ENCODE measurements around the gene MRPL46.
A peak's percentile ranks its signal among the peaks of the same experiment; 100 is the strongest.
"Not testable (repeated sequence)": the region's sequence is repeated elsewhere in the genome, so short reads cannot be mapped to it uniquely, and the experiment has no call there.

MRPL46 gene

DNA sequence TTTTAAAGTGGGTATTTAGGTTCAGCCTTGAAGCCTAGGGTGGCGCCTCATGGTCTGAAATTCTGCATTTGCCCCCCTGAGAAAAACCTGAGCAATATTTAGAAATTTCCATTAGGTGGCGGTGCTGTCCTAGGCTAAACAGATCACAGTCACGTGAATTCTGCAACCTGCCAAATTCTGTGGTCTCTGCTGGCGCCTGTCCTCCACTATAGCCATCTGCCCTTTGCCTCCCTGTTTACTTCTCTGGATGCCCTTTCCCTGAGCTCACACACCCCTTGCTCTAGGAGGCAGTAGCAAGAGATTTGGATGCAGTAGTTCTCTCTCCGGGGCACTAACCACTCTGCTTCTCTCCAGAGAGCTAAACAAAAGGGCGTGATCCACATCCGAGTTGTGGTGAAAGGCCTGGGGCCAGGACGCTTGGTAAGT lies 9.5 kb upstream of the MRPL46 start:
- ChIA-PET CTCF (interaction anchor here (0.7 to 2.7 kb wide), 12 partner anchors 7 to 232 kb away, joined by 3 to 19 read pairs (median 5); partner anchors contain the start of genes ISG20, MRPL46 and MRPS11), POLR2A (no interaction called here)
- TF ChIP-seq, protein P1, sequence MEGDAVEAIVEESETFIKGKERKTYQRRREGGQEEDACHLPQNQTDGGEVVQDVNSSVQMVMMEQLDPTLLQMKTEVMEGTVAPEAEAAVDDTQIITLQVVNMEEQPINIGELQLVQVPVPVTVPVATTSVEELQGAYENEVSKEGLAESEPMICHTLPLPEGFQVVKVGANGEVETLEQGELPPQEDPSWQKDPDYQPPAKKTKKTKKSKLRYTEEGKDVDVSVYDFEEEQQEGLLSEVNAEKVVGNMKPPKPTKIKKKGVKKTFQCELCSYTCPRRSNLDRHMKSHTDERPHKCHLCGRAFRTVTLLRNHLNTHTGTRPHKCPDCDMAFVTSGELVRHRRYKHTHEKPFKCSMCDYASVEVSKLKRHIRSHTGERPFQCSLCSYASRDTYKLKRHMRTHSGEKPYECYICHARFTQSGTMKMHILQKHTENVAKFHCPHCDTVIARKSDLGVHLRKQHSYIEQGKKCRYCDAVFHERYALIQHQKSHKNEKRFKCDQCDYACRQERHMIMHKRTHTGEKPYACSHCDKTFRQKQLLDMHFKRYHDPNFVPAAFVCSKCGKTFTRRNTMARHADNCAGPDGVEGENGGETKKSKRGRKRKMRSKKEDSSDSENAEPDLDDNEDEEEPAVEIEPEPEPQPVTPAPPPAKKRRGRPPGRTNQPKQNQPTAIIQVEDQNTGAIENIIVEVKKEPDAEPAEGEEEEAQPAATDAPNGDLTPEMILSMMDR (IDR thresholded peaks at IDR 0.05; ENCODE audit: control extremely low read depth, extremely low read depth, low read depth, missing control alignments) = peak; percentile 53
- DNase-seq (ENCODE audit: extremely low spot score) = peak; percentile 50

- CTCF ChIA-PET = interaction anchor here (1.4 to 1.7 kb wide), 2 partner anchors 10 to 152 kb away, joined by 3 to 6 read pairs; no protein-coding TSS in a partner anchor
- DNase-seq (ENCODE audit: extremely low spot score); POLR2A ChIA-PET: not testable (repeated sequence)
Observed at GRCh38 chr15:88473661-88474293, 6.6 kb upstream of the MRPL46 start.

GRCh38 chr15:88472225-88472624 lies 5.0 kb upstream of the MRPL46 start:
- peak; percentile 35 for DNase-seq (ENCODE audit: extremely low spot score)
- CTCF ChIA-PET = interaction anchor here (0.7 to 10.1 kb wide), 5 partner anchors 10 to 166 kb away, joined by 3 to 95 read pairs (median 3); partner anchors contain the start of gene ISG20
- POLR2A ChIA-PET = no interaction called here
- TF ChIP-seq, protein P1 (IDR thresholded peaks at IDR 0.05; ENCODE audit: control extremely low read depth, extremely low read depth, low read depth, missing control alignments) = no peak

DNA sequence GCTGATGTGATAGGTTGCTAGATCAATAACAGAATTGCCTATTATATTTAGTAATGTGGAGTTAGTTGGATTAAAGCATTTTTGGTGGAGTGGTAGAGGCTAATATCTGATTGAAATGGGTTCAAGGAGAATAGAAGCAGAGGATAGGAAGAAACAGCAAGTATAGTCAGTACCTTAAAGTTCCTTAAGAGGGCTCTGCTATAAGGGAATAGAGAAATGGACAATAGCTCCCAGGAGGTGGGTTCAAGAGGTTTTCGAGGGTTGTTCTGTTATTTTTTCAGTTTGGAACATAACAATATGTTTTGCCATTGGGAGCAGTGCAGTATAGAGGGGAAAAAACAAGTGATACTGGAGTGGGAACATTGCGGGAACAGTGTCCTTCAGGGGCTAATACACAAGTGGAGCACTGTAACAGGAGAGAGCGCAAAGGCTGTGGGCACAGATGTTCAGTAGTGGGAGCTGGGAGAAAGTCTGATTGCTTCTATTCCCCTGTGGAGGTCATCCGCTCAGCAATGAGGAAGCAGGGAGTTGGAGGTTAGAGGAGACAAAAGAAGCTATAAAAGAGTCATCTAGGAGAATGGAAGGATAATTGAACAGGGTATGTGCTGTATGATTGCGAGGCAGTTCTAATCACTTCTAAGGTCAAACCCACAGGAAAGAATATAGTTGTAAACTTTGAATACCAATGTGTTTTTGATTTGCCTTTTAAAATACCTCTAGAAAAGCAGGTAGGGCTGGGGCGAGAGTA lies 3.6 kb upstream of the MRPL46 start:
- DNase-seq (ENCODE audit: extremely low spot score) = no peak
- TF ChIP-seq, protein P1 (IDR thresholded peaks at IDR 0.05; ENCODE audit: control extremely low read depth, extremely low read depth, low read depth, missing control alignments) = no peak
- POLR2A ChIA-PET = no interaction called here
- CTCF ChIA-PET = interaction anchor here (1.1 to 10.1 kb wide), 6 partner anchors 10 to 186 kb away, joined by 3 to 95 read pairs (median 6); partner anchors contain the start of gene ISG20

DNA sequence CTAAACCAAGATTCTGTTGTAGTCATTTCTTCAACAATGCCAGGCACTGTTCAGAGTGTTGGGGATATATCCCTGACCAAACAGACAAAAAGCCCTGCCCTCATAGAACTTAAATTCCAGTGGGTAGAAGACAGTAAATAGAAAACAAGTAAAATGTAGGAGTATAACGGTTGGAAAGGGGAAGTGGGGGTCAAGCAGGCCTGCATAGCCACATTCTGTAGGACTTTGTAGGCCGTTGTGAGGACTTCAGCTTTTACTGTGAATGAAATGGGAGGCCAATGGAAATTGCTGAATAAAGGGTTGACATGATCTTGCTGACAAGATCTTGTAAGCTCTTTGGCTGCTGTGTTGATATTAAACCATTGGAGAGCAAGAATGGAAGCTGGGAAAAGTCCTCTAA lies 2.1 kb upstream of the MRPL46 start:
- ChIA-PET POLR2A (no interaction called here), CTCF (interaction anchor here (1.3 to 10.1 kb wide), 4 partner anchors 8 to 195 kb away, joined by 3 to 95 read pairs (median 4); partner anchors contain the start of gene ISG20)
- TF ChIP-seq, protein P1 (IDR thresholded peaks at IDR 0.05; ENCODE audit: control extremely low read depth, extremely low read depth, low read depth, missing control alignments) = no peak
- no peak for DNase-seq (ENCODE audit: extremely low spot score)

DNA sequence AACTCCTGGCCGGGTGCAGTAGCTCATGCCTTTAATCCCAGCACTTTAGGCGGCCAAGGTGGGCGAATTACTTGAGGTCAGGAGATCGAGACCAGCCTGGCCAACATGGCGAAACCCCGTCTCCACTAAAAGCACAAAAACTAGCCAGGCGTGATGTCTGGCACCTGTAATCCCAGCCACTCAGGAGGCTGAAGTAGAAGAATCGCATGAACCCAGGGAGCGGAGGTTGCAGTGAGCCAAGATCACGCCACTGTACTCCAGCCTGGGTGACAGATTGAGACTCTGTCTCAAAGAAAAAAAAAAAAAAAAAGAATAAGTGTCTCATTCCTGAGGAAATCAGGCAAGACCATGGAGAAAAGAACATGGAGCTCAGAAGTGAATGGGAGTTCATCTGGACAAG lies 1.5 kb upstream of the MRPL46 start:
- CTCF ChIA-PET = interaction anchor here (1.3 to 10.1 kb wide), 4 partner anchors 9 to 196 kb away, joined by 3 to 95 read pairs (median 4); partner anchors contain the start of gene ISG20
- POLR2A ChIA-PET = interaction anchor here (1.9 kb wide), 1 partner anchor 156 kb away, joined by 6 read pairs; no protein-coding TSS in a partner anchor
- not testable (repeated sequence) for DNase-seq (ENCODE audit: extremely low spot score)

- no peak for DNase-seq (ENCODE audit: extremely low spot score)
- CTCF ChIA-PET = interaction anchor here (0.6 to 10.1 kb wide), 7 partner anchors 10 to 199 kb away, joined by 3 to 95 read pairs (median 3); no protein-coding TSS in a partner anchor
- TF ChIP-seq, protein P1 (IDR thresholded peaks at IDR 0.05; ENCODE audit: control extremely low read depth, extremely low read depth, low read depth, missing control alignments) = peak; percentile 38
- POLR2A ChIA-PET = interaction anchor here (1.0 to 1.9 kb wide), 2 partner anchors 157 to 171 kb away, joined by 6 read pairs; partner anchors contain the start of gene ISG20
Observed at GRCh38 chr15:88467935-88468528, 844 bp upstream of the MRPL46 start.

Measured in GM10248 (cell line).